Left lung (tissue), 10 donors: Measurements from ENCODE around the gene HOXA10. TPM values are rescaled to one million over a fixed set of nuclear protein-coding genes. Genes with fewer than 3 reads are reported as not detected.

Experiments
- ATAC-seq: fragments of 200-7000 bp; cut with Tn5 transposase; one replicate; pipeline ENCODE4 v1.9.1; 2020; ENCODE audit warnings: moderate library complexity
- DNase-seq, 4 donors: peaks; one replicate each; pipeline ENCODE4 v3.0.0-alpha.2; 2013 to 2020
- H3K27ac ChIP-seq, 2 donors: fragments of 200-600 bp; sonication (generic) in 1 of 2; one replicate each; pipeline versions ENCODE4 v1.5.0 to v1.8.0; 2020 to 2021
- H3K27me3 ChIP-seq, 2 donors: fragments of 200-600 bp; sonication (generic) in 1 of 2; one replicate each; pipeline versions ENCODE4 v1.5.0 to v1.8.0; 2020 to 2021
- H3K36me3 ChIP-seq, 2 donors: fragments of 200-600 bp; sonication (generic) in 1 of 2; one replicate each; pipeline versions ENCODE4 v1.5.0 to v1.8.0; 2020 to 2021
- H3K4me1 ChIP-seq, 2 donors: fragments of 200-600 bp; one replicate each; pipeline ENCODE4 v1.8.0; 2021
- H3K4me3 ChIP-seq, 2 donors: fragments of 200-600 bp; sonication (generic) in 1 of 2; one replicate each; pipeline versions ENCODE4 v1.5.0 to v1.8.0; 2020 to 2021; ENCODE audit warnings: mild to moderate bottlenecking in 1 of 2
- H3K9me3 ChIP-seq, 2 donors: fragments of 200-600 bp; sonication (generic) in 1 of 2; one replicate each; pipeline versions ENCODE4 v1.5.0 to v1.8.0; 2020 to 2021
- CTCF ChIP-seq, 2 donors: fragments of 200-600 bp; sonication (generic) in 1 of 2; IDR thresholded peaks; one replicate each; pipeline versions ENCODE4 v1.5.0 to v1.8.0; 2021; ENCODE audit warnings: antibody characterized with exemption in 2 of 2
- intact Hi-C, 2 donors: fragments of 100-400 bp; cut with DNase I; formaldehyde crosslinking; loops; one replicate each; pipeline versions ENCODE4 v1.11.2 to v1.14.2; 2022
- polyA plus RNA-seq, 6 donors: library from polyadenylated mRNA; unstranded; fragments of 120-200 nt; gene quantifications; one replicate each; pipeline ENCODE4 v1.2.1, GENCODE V29; 2013; ENCODE audit not compliant: insufficient read length in 6 of 6
- total RNA-seq, 2 donors: library from RNA; stranded (reverse); fragmentation: NEBNext Ultra II Directional; extraction: Animal tissue kit (Norgen Biotek cat#: 25700); gene quantifications; one replicate each; pipeline ENCODE4 v1.2.1, GENCODE V29; 2021
- donor health status: DM: no; HTN: yes; CAD: no.
- donor health status: DM: no; HTN: no; CAD: no.

HOXA10 gene
- total and polyA plus RNA-seq, 8 donors: 0.34 to 1.3 (median 0.41) TPM; not detected in 1

- H3K9me3 ChIP-seq: no peaks in the 10 kb centered on the region
- DNase-seq: peak in 2 of 4 donors; percentile 16 to 62
- peaks cover 4 to 42% of the 10 kb centered on the region in 2 donors for H3K4me1 ChIP-seq
- peaks cover 97 to 98% of the 10 kb centered on the region in 2 donors for H3K27me3 ChIP-seq
- H3K4me3 ChIP-seq: no peak overlapping the region
- intact Hi-C loops: no loop called here
- H3K27ac ChIP-seq: no peak overlapping the region
- ATAC-seq: no peak
- no peaks in the 10 kb centered on the region for H3K36me3 ChIP-seq
- no peak for TF ChIP-seq CTCF (IDR thresholded peaks at IDR 0.05)
Measured at GRCh38 chr7:27198138-27198841, 24.2 kb upstream of the HOXA10 start.

GRCh38 chr7:27197137-27198042 is 23.3 kb upstream of the HOXA10 start:
- intact Hi-C loops: no loop called here
- Histone ChIP-seq H3K4me3 (no peak overlapping the region), H3K27ac (no peak overlapping the region), H3K27me3 (peaks cover 97 to 98% of the 10 kb centered on the region in 2 donors), H3K9me3 (no peaks in the 10 kb centered on the region), H3K36me3 (no peaks in the 10 kb centered on the region), H3K4me1 (peaks cover 11 to 49% of the 10 kb centered on the region in 2 donors)
- TF ChIP-seq CTCF (IDR thresholded peaks at IDR 0.05): no peak
- DNase-seq (no peak), ATAC-seq (no peak)

GRCh38 chr7:27196287-27196767 is 22.2 kb upstream of the HOXA10 start:
- intact Hi-C loops: no loop called here
- peak; percentile 68 to 77 for TF ChIP-seq CTCF (IDR thresholded peaks at IDR 0.05)
- peak; percentile 64 for ATAC-seq
- H3K36me3 ChIP-seq: no peaks in the 10 kb centered on the region
- no peak overlapping the region for H3K27ac ChIP-seq
- H3K9me3 ChIP-seq: no peaks in the 10 kb centered on the region
- peaks cover 11 to 45% of the 10 kb centered on the region in 2 donors for H3K4me1 ChIP-seq
- H3K4me3 ChIP-seq: no peak overlapping the region
- peaks cover 97 to 98% of the 10 kb centered on the region in 2 donors for H3K27me3 ChIP-seq
- DNase-seq: peak in 3 of 4 donors; percentile 74 to 85 (median 82)

- no peak for TF ChIP-seq CTCF (IDR thresholded peaks at IDR 0.05)
Measured at GRCh38 chr7:27194686-27195379, 20.7 kb upstream of the HOXA10 start.

More at GRCh38 chr7:27194686-27195379, 20.7 kb upstream of the HOXA10 start:
- no peaks in the 10 kb centered on the region for H3K36me3 ChIP-seq
- ATAC-seq (no peak), DNase-seq (peak in 1 of 4 donors; percentile 5)
- intact Hi-C loops: no loop called here
- no peak overlapping the region for H3K4me3 ChIP-seq
- H3K4me1 ChIP-seq: peaks cover 11 to 30% of the 10 kb centered on the region in 2 donors
- H3K9me3 ChIP-seq: no peaks in the 10 kb centered on the region
- H3K27ac ChIP-seq: no peak overlapping the region
- peaks cover 97 to 98% of the 10 kb centered on the region in 2 donors for H3K27me3 ChIP-seq
